Neutrophil (primary cell): ENCODE results near the gene KRTAP10-3.

Source experiments
- H3K27ac ChIP-seq: fragments of 200-600 bp; sonication (generic); 2 replicates; pipeline ENCODE4 v1.5.1; 2016; ENCODE audit warnings: mild to moderate bottlenecking, moderate library complexity
- H3K27me3 ChIP-seq: fragments of 200-600 bp; sonication (generic); 2 replicates; pipeline ENCODE4 v1.6.0; 2016; ENCODE audit warnings: mild to moderate bottlenecking
- H3K36me3 ChIP-seq: fragments of 200-600 bp; sonication (generic); 2 replicates; pipeline ENCODE4 v1.5.1; 2017
- H3K4me1 ChIP-seq, 2 experiments: fragments of 200-600 bp in 1 of 2; sonication (generic) in 1 of 2; 1 replicate in 1 of 2; 2 replicates in 1 of 2; pipeline versions ENCODE4 v1.5.1 to v1.6.1; 2013 to 2016; ENCODE audit warnings: low read depth in 1 of 2, low read length in 1 of 2, mild to moderate bottlenecking in 1 of 2, moderate library complexity in 1 of 2; ENCODE audit not compliant: control insufficient read depth in 1 of 2, insufficient read depth in 1 of 2
- H3K4me3 ChIP-seq, 2 experiments: fragments of 200-600 bp in 1 of 2; sonication (generic) in 1 of 2; 1 replicate in 1 of 2; 2 replicates in 1 of 2; pipeline ENCODE4 v1.5.1; 2013 to 2016; ENCODE audit warnings: low read depth in 1 of 2, low read length in 1 of 2, mild to moderate bottlenecking in 1 of 2, moderate library complexity in 1 of 2
- H3K9me3 ChIP-seq: fragments of 200-600 bp; sonication (generic); 2 replicates; pipeline ENCODE4 v1.5.1; 2016
- CTCF ChIP-seq: fragments of 200-600 bp; sonication (generic); IDR thresholded peaks from 2 replicates; pipeline ENCODE4 v1.5.1; 2016; ENCODE audit warnings: antibody characterized with exemption

Gene KRTAP10-3

GRCh38 chr21:44519346-44520325, 39.0 kb downstream of the KRTAP10-3 start:
- Histone ChIP-seq H3K36me3 (no peaks in the 10 kb centered on the region), H3K27me3 (no peaks in the 10 kb centered on the region), H3K27ac (no peak overlapping the region), H3K4me3 (no peak overlapping the region), H3K4me1 (peaks cover 11 to 26% of the 10 kb centered on the region in 2 experiments), H3K9me3 (no peaks in the 10 kb centered on the region)
- no peak for TF ChIP-seq CTCF

- Histone ChIP-seq H3K27me3 (no peaks in the 10 kb centered on the region), H3K4me1 (peaks cover 21 to 35% of the 10 kb centered on the region in 2 experiments), H3K36me3 (no peaks in the 10 kb centered on the region), H3K4me3 (no peak overlapping the region), H3K9me3 (no peaks in the 10 kb centered on the region), H3K27ac (no peak overlapping the region)
- TF ChIP-seq CTCF = no peak
Measured at GRCh38 chr21:44518686-44519085, 39.9 kb downstream of the KRTAP10-3 start.

GRCh38 chr21:44517175-44517899, 41.3 kb downstream of the KRTAP10-3 start:
- Histone ChIP-seq H3K4me1 (peaks cover 21 to 36% of the 10 kb centered on the region in 2 experiments), H3K4me3 (no peak overlapping the region), H3K9me3 (no peaks in the 10 kb centered on the region), H3K27me3 (no peaks in the 10 kb centered on the region), H3K36me3 (no peaks in the 10 kb centered on the region), H3K27ac (no peak overlapping the region)
- TF ChIP-seq CTCF = no peak

- Histone ChIP-seq H3K4me1 (peaks cover 21 to 39% of the 10 kb centered on the region in 2 experiments), H3K27me3 (no peaks in the 10 kb centered on the region), H3K27ac (no peak overlapping the region), H3K4me3 (no peak overlapping the region), H3K36me3 (no peaks in the 10 kb centered on the region), H3K9me3 (no peaks in the 10 kb centered on the region)
- TF ChIP-seq CTCF = no peak
Measured at GRCh38 chr21:44516828-44517174, 41.8 kb downstream of the KRTAP10-3 start.

GRCh38 chr21:44516342-44516741, 42.3 kb downstream of the KRTAP10-3 start:
- no peak overlapping the region for H3K4me3 ChIP-seq
- peaks cover 22 to 44% of the 10 kb centered on the region in 2 experiments for H3K4me1 ChIP-seq
- H3K27me3 ChIP-seq = peaks cover 1% of the 10 kb centered on the region
- H3K27ac ChIP-seq = no peak overlapping the region
- no peak for TF ChIP-seq CTCF
- H3K9me3 ChIP-seq = no peaks in the 10 kb centered on the region
- no peaks in the 10 kb centered on the region for H3K36me3 ChIP-seq
